Esophagus mucosa (tissue), 1 donor: ENCODE results near the gene PKNOX1. TPM values are rescaled to one million over a fixed set of nuclear protein-coding genes. Genes with fewer than 3 reads are reported as not detected.
A peak's percentile ranks its signal among the peaks of the same experiment; 100 is the strongest.
"Not testable (repeated sequence)": the region's sequence is repeated elsewhere in the genome, so short reads cannot be mapped to it uniquely, and the experiment has no call there.

Experiments
- ATAC-seq: fragments of 200-7000 bp; cut with Tn5 transposase; one replicate; pipeline ENCODE4 v1.9.1; 2020
- total RNA-seq: library from RNA; stranded (reverse); gene quantifications from one replicate; pipeline ENCODE4 v1.2.4, GENCODE V29; 2023
- donor health status: DM: yes; HTN: yes; CAD: no.

The PKNOX1 gene
- total RNA-seq, 1 donor from 2014 or later = 12.1 TPM

DNA sequence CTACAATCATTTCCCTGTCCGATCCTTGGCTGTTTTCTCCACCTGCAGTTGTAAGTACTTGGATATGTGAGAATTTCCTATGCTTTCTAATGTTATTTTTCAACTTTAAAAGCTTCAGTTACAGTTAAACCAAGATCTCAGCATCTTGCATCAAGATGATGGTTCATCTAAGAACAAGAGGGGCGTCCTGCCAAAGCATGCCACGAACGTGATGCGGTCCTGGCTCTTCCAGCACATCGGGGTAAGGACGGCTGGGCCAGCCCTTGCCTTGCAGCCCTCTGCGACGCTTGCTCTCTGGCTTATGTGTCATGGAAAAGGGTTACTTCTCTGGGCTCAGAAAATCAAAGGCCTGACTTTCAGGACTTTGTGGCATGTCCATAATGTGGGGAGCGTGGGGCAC is 46.8 kb downstream of the PKNOX1 start:
- ATAC-seq = no peak

DNA sequence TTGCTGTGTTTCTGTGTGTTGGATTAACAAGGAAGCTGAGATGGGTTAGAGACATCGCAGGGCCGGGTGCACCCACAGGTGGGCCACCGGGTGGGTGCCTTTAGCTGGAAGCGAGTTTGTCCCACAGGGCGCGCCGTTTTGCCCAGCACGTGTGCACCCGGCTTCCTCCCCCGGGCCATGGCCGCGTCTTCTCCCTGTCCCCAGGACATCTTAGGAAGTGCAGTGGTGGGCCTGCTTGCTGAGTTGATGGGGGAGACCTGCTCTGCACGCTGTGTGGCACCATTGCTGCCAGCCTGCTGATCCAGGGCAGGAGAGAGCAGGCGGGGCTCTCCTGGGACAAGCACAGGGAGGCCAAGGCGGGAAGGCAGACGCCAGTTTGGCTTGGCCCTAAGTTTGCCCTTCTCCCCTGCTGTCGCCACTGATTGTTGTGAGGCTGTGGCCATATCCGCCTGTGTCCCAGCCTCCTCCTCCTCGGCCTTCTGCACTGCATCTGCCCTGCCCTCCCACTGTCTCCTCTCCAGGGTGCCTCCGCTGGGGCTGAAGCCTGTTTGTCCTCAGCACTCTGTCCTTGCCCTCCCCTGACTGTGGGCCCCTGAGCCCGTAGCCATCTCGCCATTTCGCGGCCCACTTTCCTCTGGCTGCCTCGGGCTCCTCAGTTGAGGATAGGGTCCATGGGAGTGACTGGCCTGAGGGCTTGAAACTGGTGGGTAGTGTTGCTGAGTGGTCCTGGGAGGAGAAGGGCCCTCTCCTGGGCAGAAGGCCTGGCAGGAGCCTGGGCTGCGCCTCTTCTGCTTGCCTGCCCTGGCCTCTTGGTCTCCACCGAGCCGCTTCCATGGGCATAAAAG is 47.6 kb downstream of the PKNOX1 start:
- ATAC-seq = no peak

DNA sequence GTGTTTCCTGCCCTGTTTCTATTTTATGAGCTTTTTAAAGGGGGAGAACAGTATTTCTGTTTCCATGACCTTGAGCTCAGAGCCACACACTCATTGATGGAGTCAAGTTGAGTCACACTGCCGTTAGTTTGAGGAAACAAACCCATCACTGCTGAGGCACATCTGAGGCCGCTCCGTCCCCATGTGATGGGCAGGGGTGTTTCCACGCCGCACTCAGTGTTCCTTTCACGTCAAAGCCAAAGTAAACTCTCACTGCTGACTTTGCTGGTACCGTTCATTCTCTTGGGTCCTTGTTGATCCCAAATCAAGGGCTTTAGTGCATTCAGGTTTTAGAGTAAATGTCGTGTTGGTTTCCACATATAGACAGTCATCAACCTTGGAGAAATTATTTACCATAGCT is 48.8 kb downstream of the PKNOX1 start:
- no peak for ATAC-seq

DNA sequence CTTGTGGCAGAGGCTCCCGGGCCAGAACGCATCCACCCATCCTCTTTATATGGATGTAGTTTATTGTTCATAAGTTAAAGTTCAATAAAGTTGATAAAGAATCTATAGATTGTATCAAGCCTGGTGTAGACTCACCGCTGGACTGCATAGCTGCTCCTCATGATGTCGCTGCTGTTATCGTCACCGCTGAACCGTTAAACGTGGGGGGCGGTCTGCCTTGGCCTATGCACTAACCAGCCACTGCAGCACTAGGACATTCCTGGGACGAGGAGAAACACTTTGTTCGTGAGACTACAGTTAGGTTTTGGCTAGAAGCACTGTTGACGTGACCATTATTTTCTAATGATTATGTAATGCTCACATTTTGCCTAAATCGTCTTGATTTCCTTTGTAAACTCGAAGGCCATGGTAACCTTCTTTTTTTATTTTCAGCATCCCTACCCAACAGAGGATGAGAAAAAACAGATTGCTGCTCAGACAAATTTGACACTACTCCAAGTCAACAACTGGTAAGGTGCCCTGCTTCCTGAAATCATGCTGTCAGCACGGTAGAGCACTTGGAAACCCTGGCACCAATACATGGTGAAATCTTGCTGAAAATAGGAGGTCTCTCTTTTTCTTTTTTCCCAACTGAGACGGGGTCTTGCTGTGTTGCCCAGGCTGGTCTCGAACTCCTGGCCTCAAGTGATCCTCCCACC is 50.2 kb downstream of the PKNOX1 start:
- ATAC-seq = no peak

DNA sequence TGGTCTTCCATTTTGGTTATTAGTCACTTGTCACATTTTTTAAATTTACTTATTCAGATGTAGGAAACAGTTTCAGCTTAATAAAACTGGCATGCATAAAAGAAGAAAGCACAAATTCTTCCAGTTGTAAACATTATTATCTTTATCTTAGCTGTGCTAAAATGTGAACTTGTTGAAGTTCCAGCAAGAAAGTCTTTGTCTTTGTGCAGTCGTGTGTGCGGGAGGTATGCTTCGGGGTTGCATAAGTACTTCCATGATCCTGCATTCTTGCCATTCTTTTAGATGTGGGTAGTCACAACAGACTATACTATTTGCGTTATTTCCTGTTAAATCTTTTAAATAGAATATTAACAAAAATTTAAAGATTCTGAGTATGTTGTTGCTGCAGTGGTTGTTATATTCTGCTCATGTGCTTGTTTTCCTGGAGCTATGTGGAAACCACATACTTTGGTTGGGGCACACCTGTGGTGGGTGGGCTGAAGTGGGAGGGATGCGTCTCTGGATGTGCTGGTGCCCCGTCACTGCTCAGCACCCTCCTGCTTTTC is 51.3 kb downstream of the PKNOX1 start:
- no peak for ATAC-seq

DNA sequence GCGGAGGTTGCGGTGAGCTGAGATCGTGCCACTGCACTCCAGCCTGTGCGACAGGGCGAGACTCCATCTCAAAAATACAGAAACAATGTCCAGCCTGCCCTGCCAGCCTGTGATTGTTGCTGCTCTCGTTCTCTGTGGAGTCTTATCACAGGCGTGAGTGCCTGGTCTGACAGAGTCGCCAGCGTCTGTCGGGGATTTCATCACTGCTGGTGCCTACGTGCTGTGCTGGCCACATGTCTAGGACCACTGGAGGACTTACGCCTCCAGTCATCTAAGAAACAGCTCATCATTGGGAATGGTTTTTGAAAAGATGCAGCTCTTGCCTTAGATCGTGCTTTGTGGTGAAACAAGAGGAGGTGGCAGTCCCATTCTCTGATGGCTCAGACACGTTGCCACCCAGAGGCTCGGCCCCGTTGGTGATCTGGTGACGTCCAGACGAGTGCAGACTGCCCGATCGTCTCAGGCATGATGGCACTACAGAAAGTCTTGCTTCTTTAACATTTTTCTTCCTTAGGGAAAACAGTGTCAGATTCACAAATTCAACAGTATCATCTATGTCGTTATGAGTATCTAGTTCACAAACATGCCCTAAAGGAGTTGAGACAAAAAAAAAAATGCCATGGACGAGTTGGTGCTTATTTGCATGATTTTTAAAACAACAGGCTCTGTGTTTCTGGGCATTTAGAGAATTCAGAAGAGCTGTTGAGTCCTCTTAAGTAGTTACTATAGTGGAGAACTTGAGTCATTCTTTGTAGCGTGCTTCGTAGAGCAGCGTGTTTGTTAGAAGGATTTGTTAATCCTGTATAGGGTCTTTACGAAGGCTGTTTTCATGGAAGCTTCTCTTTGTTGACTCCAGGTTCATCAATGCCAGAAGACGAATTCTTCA is 53.7 kb downstream of the PKNOX1 start:
- no peak for ATAC-seq

DNA sequence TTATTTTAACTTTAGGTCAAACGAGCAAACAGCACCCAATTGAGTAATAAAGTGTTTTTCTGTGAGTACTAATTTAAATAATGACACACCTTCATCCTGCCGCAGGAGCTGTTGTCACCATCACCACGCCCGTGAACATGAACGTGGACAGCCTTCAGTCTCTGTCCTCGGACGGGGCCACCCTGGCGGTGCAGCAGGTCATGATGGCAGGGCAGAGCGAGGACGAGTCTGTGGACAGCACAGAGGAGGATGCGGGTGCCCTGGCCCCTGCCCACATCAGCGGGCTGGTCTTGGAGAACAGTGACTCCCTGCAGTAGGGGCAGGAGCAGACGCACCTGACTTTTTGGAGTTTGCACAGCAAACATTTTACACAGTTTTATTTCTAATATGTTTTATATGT is 55.4 kb downstream of the PKNOX1 start:
- ATAC-seq = no peak

DNA sequence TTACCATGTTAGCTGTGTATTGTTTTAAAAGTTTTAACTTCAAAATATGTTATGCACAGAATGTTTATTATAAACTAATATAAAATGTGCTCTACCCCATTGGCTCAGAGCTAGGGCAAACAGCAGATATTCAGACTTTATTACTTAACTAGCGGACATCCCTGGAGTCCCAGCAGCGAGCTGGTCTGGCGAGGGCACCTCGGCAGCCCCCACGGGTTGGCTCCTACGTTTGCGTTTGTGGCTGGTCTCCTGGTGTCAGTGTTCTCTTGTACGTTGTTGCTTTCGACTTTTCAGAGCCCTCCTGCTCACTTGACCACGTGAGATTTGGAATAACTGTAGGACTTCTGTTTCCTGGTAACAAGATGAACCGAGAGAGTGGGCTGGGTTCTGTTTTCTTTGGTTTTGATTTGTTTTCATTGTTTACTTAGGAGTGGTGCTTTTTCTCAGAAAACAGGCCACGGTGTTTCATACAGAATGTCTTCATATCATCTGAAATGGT is 56.8 kb downstream of the PKNOX1 start:
- ATAC-seq = no peak

DNA sequence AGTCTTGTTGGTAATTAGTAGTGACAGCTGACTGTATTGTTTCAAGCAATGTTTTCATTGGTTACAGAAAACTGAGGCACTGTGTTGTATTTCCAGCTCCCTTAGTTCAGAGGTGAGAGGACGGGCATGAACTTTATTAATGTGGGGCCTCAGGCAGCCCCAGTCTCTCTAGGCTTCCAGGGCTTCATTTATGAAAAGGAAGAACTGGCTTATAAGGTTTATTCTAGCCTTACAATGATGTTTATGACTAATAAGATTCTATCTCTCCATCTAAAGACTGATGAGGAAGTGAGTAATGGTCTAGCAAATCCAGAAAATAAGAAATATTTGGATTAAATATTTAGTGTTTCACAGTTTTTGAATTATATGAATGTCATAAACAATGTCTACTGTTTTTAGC is 59.7 kb downstream of the PKNOX1 start:
- ATAC-seq = no peak

DNA sequence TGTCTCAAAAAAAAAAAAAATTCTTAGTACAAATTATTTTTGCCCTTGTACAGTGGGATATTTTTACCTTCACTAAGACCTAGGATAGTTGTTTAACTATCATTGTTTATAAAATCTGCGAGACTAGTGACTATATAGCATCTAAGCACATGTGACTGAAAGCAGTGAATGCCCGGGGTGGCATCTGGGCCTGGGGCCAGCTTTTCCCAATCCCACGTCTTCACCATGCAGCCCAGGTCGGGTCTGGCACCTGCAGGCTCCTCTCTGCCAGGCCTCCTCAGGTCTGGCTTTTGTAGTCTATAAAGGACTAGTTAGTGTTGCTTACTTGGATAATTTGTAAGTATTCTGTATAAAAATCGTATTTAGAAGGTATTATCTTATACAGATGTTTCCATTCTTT is 60.5 kb downstream of the PKNOX1 start:
- ATAC-seq = no peak

DNA sequence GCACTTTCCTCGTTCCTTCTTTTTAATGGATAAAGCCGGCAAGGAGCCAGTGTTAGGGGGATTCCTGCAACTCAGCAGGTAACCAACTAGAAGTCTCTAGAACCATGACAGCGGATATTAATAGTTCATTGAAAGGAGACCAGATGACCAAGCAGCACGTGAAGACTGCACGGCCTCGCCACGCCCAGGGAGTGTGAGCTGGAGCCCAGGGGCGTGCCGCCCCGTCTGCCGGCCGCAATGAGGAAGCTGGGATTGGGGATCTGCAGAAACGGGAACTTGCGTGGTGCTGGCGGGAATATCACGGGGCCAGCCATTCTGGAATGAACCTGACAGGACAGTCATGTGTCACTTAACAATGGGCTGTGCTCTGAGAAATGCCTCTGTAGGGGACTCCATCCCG is 62.5 kb downstream of the PKNOX1 start:
- not testable (repeated sequence) for ATAC-seq

DNA sequence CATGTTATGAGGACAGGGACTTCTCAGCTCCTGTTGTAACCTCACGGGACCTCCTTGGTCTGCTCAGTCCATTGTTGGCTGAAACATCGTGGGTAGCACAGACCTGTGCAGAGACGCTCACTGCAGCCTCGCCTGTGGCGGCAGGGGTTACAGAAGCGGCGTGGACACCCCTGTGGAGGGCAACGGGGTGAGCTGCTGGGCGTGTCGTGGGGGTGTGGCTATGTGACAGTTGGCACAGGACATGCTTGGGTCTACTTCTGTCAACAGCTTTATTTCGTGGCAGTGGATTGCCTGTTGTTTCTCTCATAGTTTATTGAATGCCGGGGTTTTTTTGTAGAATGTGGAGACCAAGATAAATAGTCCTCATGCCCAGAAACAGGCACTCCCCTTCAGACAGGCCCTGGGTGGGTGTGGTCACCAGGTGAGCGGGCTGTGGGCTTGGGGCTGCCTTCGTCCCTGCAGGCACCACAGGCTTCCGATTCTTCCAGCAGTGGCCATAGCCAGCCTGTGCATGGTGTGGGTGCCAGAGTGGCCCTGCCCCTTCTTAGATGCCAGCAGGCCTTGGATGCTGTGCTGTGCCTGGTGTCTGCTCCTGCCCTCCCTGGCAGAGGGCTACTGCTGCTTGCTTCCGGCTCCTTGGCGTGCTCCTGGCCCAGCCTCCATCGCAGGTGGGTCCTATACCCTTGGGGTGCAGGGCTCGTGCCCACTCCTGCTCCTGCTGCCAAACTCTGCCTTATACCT is 63.7 kb downstream of the PKNOX1 start:
- ATAC-seq = not testable (repeated sequence)

DNA sequence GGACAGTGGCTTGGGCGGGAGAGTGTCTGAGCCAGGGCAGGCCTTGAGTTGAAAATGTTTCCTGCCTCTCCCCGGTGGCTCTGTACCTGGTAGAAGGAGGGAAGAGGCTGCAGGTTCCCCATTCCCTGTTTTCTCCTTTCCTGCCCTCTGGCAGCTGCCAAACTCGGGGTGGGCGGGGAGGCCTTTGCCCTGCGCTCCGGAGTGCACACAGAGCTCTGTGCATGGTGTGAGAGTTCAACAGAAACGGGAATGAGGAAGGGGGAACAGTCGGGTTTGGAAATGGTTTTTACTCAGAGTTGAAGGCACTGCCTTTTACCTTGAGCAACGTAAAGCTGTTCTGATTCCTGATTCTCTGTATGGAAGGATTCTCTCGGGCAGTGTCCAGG is 64.3 kb downstream of the PKNOX1 start:
- not testable (repeated sequence) for ATAC-seq

DNA sequence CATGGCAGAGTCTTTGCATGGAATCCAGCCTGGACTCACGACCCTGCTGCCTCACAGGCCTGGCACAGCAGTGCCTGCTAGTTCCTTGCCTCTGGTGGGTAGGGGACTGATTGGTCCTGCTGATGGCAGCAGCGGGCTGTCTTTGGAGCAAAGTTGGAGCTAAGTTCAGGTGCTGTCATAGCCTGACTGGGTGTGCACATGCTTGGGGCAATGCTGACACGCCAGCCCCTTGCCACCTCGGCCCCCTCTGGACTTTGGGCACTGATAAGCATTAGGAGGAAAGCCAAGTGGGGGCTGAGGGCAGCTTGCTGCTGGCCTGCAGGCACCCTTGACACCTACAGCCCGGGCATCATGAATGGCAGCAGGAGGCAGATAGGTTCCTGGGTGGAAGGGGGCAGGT is 67.8 kb downstream of the PKNOX1 start:
- ATAC-seq = peak; percentile 11

DNA sequence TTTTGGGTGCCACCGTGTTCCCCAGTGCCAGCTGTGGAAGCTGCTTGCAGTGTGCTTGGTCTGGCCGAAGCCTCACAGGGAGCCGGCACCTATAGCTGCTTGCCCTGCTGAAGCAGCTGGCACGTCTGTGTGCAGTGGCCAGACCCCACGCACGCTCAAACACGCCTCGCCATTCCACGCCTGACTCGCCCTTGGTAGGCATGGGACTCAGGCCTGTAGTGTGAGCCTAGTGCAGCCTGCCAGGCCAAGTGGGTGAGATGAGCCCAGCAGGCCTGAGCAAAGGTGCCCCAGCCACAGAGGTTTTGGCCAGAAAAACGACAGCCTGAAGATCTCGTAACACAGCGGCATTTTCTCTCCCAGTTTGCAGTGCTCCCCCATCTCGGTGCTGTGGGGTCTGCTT is 68.9 kb downstream of the PKNOX1 start:
- ATAC-seq = not testable (repeated sequence)

DNA sequence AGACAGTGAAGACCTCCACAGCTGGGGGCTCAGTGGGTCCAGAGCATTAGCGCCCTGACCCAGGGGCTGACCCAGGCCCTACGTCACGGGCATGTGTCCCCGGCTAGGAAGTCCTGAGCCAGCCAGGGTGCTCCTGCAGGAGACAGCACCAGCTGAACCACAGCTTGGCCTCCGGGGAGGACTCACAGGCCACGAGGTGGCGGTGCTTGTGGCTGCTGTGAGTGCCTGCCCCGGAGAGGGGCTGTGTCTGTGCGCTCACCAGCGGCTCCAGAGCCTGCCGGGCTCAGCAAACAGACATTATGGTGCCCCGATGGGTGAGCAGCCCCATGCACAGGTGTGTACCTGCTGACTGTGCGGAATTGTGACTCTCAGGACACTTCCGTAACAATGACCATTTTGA is 70.2 kb downstream of the PKNOX1 start:
- ATAC-seq = not testable (repeated sequence)

DNA sequence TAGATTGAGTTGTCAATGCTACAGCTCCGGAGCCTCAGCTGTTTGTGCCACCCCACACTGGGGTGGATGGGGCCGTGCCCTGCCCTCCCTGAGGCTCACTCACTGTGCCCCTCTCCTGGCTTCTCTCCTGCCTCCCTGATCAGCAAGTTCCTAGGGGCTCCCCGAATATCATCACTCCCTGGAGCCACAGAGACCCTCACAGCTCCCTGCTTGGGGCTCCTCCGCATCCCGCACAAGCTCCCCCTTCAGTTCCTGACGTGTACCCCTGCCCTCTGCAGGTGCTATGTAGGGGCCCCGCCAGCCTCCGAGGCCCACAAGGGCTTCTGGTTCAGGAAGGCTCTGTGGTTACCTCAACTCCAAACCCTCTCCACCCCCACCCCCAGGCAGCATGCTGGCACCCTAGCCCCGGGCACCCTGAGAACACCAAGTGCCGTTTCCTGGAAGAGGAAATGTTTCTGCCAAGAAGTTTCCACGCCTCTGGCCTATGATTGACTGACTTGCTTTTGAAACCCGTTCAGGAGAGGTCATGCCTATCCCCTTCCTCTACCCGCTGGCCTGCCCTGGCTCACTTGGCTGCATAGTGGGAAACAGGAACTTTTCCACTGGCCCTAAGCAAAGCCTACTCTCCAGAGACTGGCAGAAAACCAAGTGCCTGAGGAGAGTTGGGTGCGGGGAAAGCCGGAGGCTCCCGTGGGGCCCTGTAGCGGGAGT is 71.0 kb downstream of the PKNOX1 start:
- ATAC-seq = peak; percentile 89

DNA sequence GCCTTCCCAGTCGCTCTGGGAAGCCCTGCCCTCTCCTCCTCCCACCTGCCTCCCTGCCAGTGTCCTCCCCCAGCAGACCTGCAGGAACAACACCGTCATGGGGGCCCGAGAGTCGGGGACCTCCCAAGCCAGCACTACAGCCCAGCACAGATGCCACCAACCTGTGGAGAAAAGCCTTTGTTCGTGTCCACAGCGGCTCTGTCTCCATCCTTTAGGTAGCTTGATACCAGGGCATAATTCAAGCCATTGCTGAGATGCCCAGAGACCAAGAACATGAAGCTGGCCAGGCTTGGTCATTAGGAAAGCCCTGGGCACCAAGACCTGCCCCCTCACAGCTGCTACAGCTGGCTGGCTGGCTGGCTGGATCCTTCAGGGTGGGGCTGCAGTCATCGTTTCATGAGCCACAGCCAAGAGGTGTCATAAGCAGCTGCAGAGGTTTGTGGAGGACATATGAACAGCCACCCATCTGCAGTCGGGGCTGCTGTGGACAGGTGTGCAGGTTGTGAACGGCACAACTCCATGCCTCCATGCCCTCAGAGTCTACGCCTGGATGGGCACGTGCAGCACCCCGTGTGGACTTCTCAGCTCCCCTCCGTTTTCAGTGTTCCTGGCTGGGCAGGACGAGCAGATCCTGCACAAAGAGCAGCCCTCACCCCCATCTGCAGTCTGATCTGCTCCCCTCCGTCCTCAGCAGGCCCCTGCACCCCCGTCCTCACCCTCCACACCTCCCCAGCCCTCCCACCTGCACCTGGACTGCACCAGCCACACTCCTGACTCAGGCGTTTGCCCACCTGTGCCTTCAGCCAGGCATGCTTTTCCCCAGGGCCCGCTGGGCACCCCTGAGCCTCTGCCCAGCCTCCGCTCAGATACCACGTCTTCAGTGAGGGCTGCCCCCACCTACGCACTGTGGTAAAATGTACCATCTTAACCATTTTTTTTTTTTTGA is 71.8 kb downstream of the PKNOX1 start:
- ATAC-seq = peak; percentile 65

DNA sequence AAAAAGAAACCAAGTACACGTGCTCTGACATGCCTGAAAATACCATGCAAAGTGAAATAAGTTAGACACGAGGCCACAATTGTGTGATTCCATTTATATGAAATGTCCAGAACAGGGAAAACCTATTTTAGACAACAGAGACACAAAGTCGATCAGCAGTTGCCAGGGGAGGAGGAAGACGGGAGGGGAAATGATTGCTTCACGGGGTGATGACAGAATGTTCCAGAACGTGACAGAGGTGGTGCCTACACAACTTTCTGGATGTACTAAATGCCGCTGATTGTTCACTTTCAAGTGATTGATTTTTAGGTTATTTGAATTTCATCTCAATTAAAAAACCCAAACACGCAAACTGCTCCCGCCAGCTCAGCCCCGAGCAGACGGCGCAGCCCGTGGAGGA is 78.8 kb downstream of the PKNOX1 start:
- ATAC-seq = not testable (repeated sequence)
